Neural progenitor cell (in vitro differentiated cells): ENCODE results near the gene BCL7A. TPM values are rescaled to one million over a fixed set of nuclear protein-coding genes. Genes with fewer than 3 reads are reported as not detected.
A peak's percentile ranks its signal among the peaks of the same experiment; 100 is the strongest.
"Not testable (repeated sequence)": the region's sequence is repeated elsewhere in the genome, so short reads cannot be mapped to it uniquely, and the experiment has no call there.

Experiments used
- DNase-seq: peaks from one replicate; pipeline ENCODE4 v3.0.0-alpha.2; 2016; ENCODE audit warnings: low spot score
- H2AFZ ChIP-seq: fragments of 200-600 bp; sonication (generic); replicated peaks from 2 replicates; pipeline ENCODE4 v1.6.1; 2016; ENCODE audit warnings: antibody characterized with exemption
- H3F3A ChIP-seq: fragments of 200-600 bp; sonication (generic); 2 replicates; pipeline ENCODE4 v1.6.1; 2016; ENCODE audit warnings: antibody characterized with exemption, low read depth
- H3K27ac ChIP-seq: fragments of 200-600 bp; sonication (generic); 2 replicates; pipeline ENCODE4 v1.5.1; 2016; ENCODE audit warnings: mild to moderate bottlenecking
- H3K27me3 ChIP-seq: fragments of 200-600 bp; sonication (generic); 2 replicates; pipeline ENCODE4 v1.6.1; 2016; ENCODE audit warnings: mild to moderate bottlenecking, moderate library complexity
- H3K36me3 ChIP-seq: fragments of 200-600 bp; sonication (generic); 2 replicates; pipeline ENCODE4 v1.5.1; 2016
- H3K4me1 ChIP-seq: fragments of 200-600 bp; sonication (generic); 2 replicates; pipeline ENCODE4 v1.6.1; 2016; ENCODE audit warnings: mixed run types
- H3K4me2 ChIP-seq: fragments of 200-600 bp; sonication (generic); 2 replicates; pipeline ENCODE4 v1.6.1; 2016
- H3K4me3 ChIP-seq: fragments of 200-600 bp; sonication (generic); 2 replicates; pipeline ENCODE4 v1.5.1; 2016
- H3K79me2 ChIP-seq: fragments of 200-600 bp; sonication (generic); 2 replicates; pipeline ENCODE4 v1.6.1; 2016; ENCODE audit warnings: low read depth
- H3K9ac ChIP-seq: fragments of 200-600 bp; sonication (generic); 2 replicates; pipeline ENCODE4 v1.6.1; 2016
- H3K9me3 ChIP-seq: fragments of 200-600 bp; sonication (generic); 2 replicates; pipeline ENCODE4 v1.5.1; 2016; ENCODE audit warnings: low read depth
- H4K20me1 ChIP-seq: fragments of 200-600 bp; sonication (generic); 2 replicates; pipeline ENCODE4 v1.6.1; 2016; ENCODE audit warnings: low read depth
- H3K27ac Mint-ChIP-seq: 3 replicates; pipeline ENCODE4 v1.8.0; 2021; ENCODE audit warnings: mixed read lengths
- H3K27me3 Mint-ChIP-seq: 2 replicates; pipeline ENCODE4 v1.8.0; 2022; ENCODE audit warnings: low read depth, mild to moderate bottlenecking, inconsistent platforms, moderate library complexity, mixed read lengths; ENCODE audit not compliant: insufficient read depth
- H3K36me3 Mint-ChIP-seq: 3 replicates; pipeline ENCODE4 v1.8.0; 2021; ENCODE audit warnings: mixed read lengths
- H3K4me1 Mint-ChIP-seq: 3 replicates; pipeline ENCODE4 v1.8.0; 2021; ENCODE audit warnings: mixed read lengths
- H3K4me3 Mint-ChIP-seq: 3 replicates; pipeline ENCODE4 v1.8.0; 2021; ENCODE audit warnings: mild to moderate bottlenecking, moderate library complexity, mixed read lengths
- H3K9me3 Mint-ChIP-seq: 3 replicates; pipeline ENCODE4 v1.8.0; 2020; ENCODE audit warnings: mixed read lengths
- CTCF ChIP-seq: fragments of 200-600 bp; sonication (generic); IDR thresholded peaks from 2 replicates; pipeline ENCODE4 v1.5.1; 2017; ENCODE audit warnings: antibody characterized with exemption, mild to moderate bottlenecking
- EZH2 ChIP-seq: fragments of 200-600 bp; sonication (generic); IDR thresholded peaks from 2 replicates; pipeline ENCODE4 v1.6.1; 2017; ENCODE audit warnings: antibody characterized with exemption, mild to moderate bottlenecking, moderate library complexity
- EZH2phosphoT487 ChIP-seq: fragments of 200-600 bp; sonication (generic); IDR thresholded peaks from 2 replicates; pipeline ENCODE4 v1.6.1; 2017; ENCODE audit warnings: antibody characterized with exemption
- total RNA-seq: library from RNA; depleted of rRNA; stranded (reverse); fragments of >200 nt; gene quantifications from 2 replicates; pipeline ENCODE4 v1.2.3, GENCODE V29; 2015; ENCODE audit warnings: low replicate concordance

BCL7A gene
- total RNA-seq, 1 donor from 2014 or later, result 22.1 TPM

DNA sequence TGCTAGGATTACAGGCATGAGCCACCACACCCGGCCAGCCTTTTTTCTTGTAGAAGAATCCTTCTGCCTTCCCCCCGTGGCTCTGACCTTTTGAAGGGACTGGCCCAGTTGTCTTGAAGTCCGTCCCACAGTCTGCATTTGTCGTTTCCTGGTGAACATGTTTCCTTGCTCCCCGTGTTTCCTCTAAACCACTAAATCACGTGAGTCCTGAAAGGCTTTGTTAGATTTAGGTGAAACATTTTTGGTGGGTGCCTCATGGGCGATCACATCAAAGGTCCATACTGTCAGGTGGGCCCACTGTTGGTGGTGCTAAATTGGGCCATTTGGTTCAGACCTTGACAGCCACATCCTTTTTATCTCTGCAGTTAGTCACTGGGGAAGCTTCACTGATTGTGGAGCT is 83.2 kb downstream of the BCL7A start:
- peaks cover 2% of the 10 kb centered on the region for H4K20me1 ChIP-seq
- TF ChIP-seq EZH2phosphoT487, result no peak
- H3K27ac ChIP-seq, result no peak overlapping the region
- H3K4me1 ChIP-seq, result no peaks in the 10 kb centered on the region
- H3K27me3 ChIP-seq, result no peaks in the 10 kb centered on the region
- no peak overlapping the region for H3K4me2 ChIP-seq
- Mint-ChIP-seq H3K4me3 (no peak overlapping the region), H3K36me3 (peaks cover 6% of the 10 kb centered on the region), H3K27me3 (peaks cover 4% of the 10 kb centered on the region), H3K27ac (no peak overlapping the region), H3K4me1 (peaks cover 26% of the 10 kb centered on the region), H3K9me3 (peaks cover 3% of the 10 kb centered on the region)
- no peaks in the 10 kb centered on the region for H3K79me2 ChIP-seq
- H3K9me3 ChIP-seq, result no peaks in the 10 kb centered on the region
- no peak overlapping the region for H2AFZ ChIP-seq
- no peaks in the 10 kb centered on the region for H3F3A ChIP-seq
- no peak for DNase-seq
- H3K36me3 ChIP-seq, result no peaks in the 10 kb centered on the region
- no peak overlapping the region for H3K4me3 ChIP-seq
- H3K9ac ChIP-seq, result no peak overlapping the region

- H3K9me3 Mint-ChIP-seq, H3K4me1 ChIP-seq, H3K79me2 ChIP-seq, H3F3A ChIP-seq, H3K36me3 ChIP-seq, H3K36me3 Mint-ChIP-seq, H3K27ac ChIP-seq, H3K27me3 ChIP-seq, H3K27me3 Mint-ChIP-seq, H4K20me1 ChIP-seq, DNase-seq, H3K27ac Mint-ChIP-seq, H3K4me3 ChIP-seq, H2AFZ ChIP-seq, H3K9me3 ChIP-seq, H3K9ac ChIP-seq, H3K4me2 ChIP-seq, H3K4me3 Mint-ChIP-seq: not testable (repeated sequence)
- peaks cover 26% of the 10 kb centered on the region for H3K4me1 Mint-ChIP-seq
These were observed 83.8 kb downstream of the BCL7A start for GRCh38 chr12:122105496-122105895.

DNA sequence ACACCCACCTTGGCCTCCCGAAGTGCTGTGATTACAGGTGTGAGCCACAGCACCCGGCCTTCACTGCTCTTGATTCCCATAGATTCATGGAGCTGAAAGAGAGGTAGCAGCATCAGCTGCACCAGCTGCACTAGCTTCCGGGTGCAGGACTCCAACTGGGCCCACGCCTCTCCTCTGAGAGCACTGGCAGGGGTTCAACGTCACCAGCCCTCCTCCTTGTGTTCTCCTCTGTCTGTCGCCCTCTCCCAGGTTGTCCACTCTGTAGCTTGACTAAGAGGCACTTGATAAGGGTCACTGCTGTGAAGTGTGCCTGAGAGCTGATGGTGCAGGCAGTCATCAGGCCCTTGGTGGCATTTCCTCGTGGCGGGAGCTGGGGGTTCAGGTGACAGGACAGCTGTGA is 85.2 kb downstream of the BCL7A start:
- no peaks in the 10 kb centered on the region for H3K9me3 ChIP-seq
- no peak for TF ChIP-seq CTCF
- no peak for TF ChIP-seq EZH2phosphoT487
- no peak for TF ChIP-seq EZH2
- Mint-ChIP-seq H3K9me3 (peaks cover 3% of the 10 kb centered on the region), H3K4me1 (peaks cover 26% of the 10 kb centered on the region), H3K36me3 (peaks cover 6% of the 10 kb centered on the region), H3K27ac (no peak overlapping the region), H3K27me3 (peaks cover 2% of the 10 kb centered on the region), H3K4me3 (no peak overlapping the region)
- no peaks in the 10 kb centered on the region for H4K20me1 ChIP-seq
- H3F3A ChIP-seq, result no peaks in the 10 kb centered on the region
- no peaks in the 10 kb centered on the region for H3K36me3 ChIP-seq
- no peaks in the 10 kb centered on the region for H3K79me2 ChIP-seq
- H3K4me3 ChIP-seq, result no peak overlapping the region
- H3K4me1 ChIP-seq, result no peaks in the 10 kb centered on the region
- no peak overlapping the region for H3K27ac ChIP-seq
- no peak overlapping the region for H3K9ac ChIP-seq
- no peak overlapping the region for H3K4me2 ChIP-seq
- H3K27me3 ChIP-seq, result no peaks in the 10 kb centered on the region
- no peak overlapping the region for H2AFZ ChIP-seq
- no peak for DNase-seq

DNA sequence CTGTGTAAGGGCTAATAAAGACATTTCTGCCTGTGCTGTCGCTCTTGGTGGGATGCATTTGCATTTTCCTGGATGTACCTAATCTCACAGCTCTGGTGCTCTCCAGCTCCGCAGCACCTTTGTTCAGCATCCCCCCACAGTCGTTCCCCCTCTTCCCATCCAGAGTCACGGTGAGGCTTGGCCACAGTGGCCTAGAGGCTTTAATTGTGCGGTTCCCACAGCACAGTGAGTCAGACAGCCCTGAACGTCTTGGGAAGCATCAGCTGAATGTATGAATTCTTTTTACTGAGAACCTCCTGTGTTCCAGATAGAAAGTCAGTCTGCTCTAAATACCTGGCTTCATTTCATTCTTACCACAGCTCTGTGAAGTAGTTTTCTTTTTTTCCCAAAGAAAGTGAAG is 85.6 kb downstream of the BCL7A start:
- TF ChIP-seq CTCF (no peak), EZH2 (no peak), EZH2phosphoT487 (no peak)
- Mint-ChIP-seq H3K9me3 (peaks cover 3% of the 10 kb centered on the region), H3K27ac (peak overlapping the region; percentile 75), H3K4me1 (peaks cover 26% of the 10 kb centered on the region), H3K4me3 (no peak overlapping the region), H3K36me3 (peaks cover 6% of the 10 kb centered on the region), H3K27me3 (peaks cover 2% of the 10 kb centered on the region)
- no peaks in the 10 kb centered on the region for H3F3A ChIP-seq
- H3K36me3 ChIP-seq, result no peaks in the 10 kb centered on the region
- H3K9ac ChIP-seq, result no peak overlapping the region
- H3K4me2 ChIP-seq, result no peak overlapping the region
- H3K27me3 ChIP-seq, result no peaks in the 10 kb centered on the region
- H3K79me2 ChIP-seq, result no peaks in the 10 kb centered on the region
- no peaks in the 10 kb centered on the region for H4K20me1 ChIP-seq
- DNase-seq, result no peak
- no peak overlapping the region for H3K4me3 ChIP-seq
- H3K27ac ChIP-seq, result no peak overlapping the region
- no peak overlapping the region for H2AFZ ChIP-seq
- H3K4me1 ChIP-seq, result no peaks in the 10 kb centered on the region
- no peaks in the 10 kb centered on the region for H3K9me3 ChIP-seq
